ENCODE results near the gene NXPE1.

GRCh38 chr11:114604179-114604813, 44.6 kb upstream of the NXPE1 start:
- TF ChIP-seq CTCF (IDR thresholded peaks at IDR 0.05) (no peak), EP300 (IDR thresholded peaks at IDR 0.05) (no peak), POLR2A (IDR thresholded peaks at IDR 0.05) (no peak), POLR2AphosphoS5 (IDR thresholded peaks at IDR 0.05) (no peak)
